ENCODE results near the gene NCOR2. TPM values are rescaled to one million over a fixed set of nuclear protein-coding genes. Genes with fewer than 3 reads are reported as not detected.

The NCOR2 gene
- total and polyA plus RNA-seq, 2 of the 4 experiments (the other 2 are of a cell fraction), result 12.9 to 40.8 TPM

DNA sequence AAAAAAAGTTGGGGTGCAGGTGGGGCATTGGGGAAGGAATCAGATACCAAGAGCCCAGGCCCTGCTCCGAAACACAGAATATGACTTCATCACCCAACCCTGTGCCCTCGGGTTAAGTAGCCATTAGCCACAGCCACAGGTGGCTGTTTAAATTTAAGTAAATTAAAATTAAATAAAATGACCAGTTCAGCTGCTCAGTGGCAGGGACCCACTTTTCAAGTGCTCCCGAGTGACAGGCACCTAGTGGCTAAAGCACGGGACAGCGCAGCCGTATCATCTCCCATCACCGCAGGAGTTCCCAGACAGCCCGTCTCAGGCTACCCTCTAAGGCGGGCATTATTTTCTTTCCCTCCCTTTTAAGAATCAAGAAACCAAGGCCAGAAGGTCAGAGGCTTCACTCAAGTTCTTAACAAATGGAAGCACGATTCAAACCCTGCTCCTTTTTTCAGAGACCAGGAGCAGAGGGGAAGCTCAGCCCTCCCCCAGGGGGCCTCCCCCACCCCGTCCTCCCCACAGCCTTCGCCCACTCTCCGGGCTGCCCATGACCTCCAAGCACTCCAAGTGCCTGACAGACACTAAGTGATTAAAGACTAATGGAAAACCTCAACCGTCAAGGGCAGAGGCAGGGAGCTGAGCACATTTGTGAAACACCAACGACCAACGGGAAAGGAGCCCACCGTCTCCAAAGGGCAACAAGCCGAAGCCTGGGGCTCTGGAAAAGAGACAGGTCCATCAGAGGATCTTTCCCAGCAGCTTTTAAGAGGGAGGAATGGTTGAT is 5.2 kb downstream of the NCOR2 start:
- Histone ChIP-seq H3K9me3 (ENCODE audit: control insufficient read depth, insufficient read depth, low read length) (no peaks in the 10 kb centered on the region), H3K79me1 (ENCODE audit: low read depth in 1 of 2, low read length in 2 of 2) (peaks cover 14 to 80% of the 10 kb centered on the region in 2 experiments), H4K20me1 (ENCODE audit: insufficient read depth, low read length) (peaks cover 95% of the 10 kb centered on the region), H2BK120ac (ENCODE audit: low read depth, low read length) (no peak overlapping the region), H3K36me3 (ENCODE audit: control insufficient read depth, insufficient read depth, low read length) (no peaks in the 10 kb centered on the region), H4K5ac (ENCODE audit: low read depth, low read length) (no peak overlapping the region), H3K18ac (ENCODE audit: low read depth, low read length) (no peak overlapping the region), H3K56ac (ENCODE audit: extremely low read depth, insufficient read depth, low read length) (no peak overlapping the region), H4K91ac (ENCODE audit: insufficient read depth, low read depth, low read length) (no peak overlapping the region), H2BK15ac (ENCODE audit: low read depth, low read length) (no peak overlapping the region), H3K9ac (ENCODE audit: low read depth, low read length) (no peak overlapping the region), H3K27ac (ENCODE audit: insufficient read depth, low read length) (no peak overlapping the region), H2BK5ac (ENCODE audit: low read depth, low read length, poor library complexity, severe bottlenecking) (no peak overlapping the region), H3K14ac (replicated peaks; ENCODE audit: low read depth, low read length) (no peak overlapping the region), H2AK5ac (ENCODE audit: low read depth, low read length) (no peak overlapping the region), H3K4me3 (ENCODE audit: insufficient read depth, low read depth, low read length) (no peak overlapping the region), H3K4ac (ENCODE audit: low read depth, low read length) (no peak overlapping the region), H3K9me1 (ENCODE audit: insufficient read depth, low read length) (peaks cover 12% of the 10 kb centered on the region; the same call in 1 of the 2 replicates), H3K4me2 (ENCODE audit: low read depth, low read length) (no peak overlapping the region), H4K8ac (ENCODE audit: low read depth in 2 of 2, low read length in 2 of 2) (no peak overlapping the region), H3K4me1 (ENCODE audit: control insufficient read depth, insufficient read depth, low read length) (peaks cover 16% of the 10 kb centered on the region; the same call in 1 of the 2 replicates), H3K23ac (ENCODE audit: low read depth, low read length) (no peak overlapping the region), H2BK20ac (ENCODE audit: low read depth, low read length) (no peak overlapping the region), H2AFZ (replicated peaks; ENCODE audit: low read length, poor library complexity) (no peak overlapping the region), H3K27me3 (ENCODE audit: control insufficient read depth, insufficient read depth, low read length) (no peaks in the 10 kb centered on the region), H2AK9ac (replicated peaks; ENCODE audit: low read depth, low read length, poor library complexity) (no peak overlapping the region)
- dilution Hi-C loops (cut with HindIII; ENCODE audit: low sequenced_read_pairs, unreplicated experiment) (no loop called here), in situ Hi-C loops (cut with MboI; ENCODE audit: low sequenced_read_pairs) (loop anchor here (10.0 kb wide), 1 partner anchor 177 kb away; no protein-coding TSS in a partner anchor), intact Hi-C loops (cut with micrococcal nuclease) (no loop called here)
- no peak for ATAC-seq (ENCODE audit: low read depth)
- POLR2A ChIA-PET (ENCODE audit: unreplicated experiment), result no interaction called here
- no peak for DNase-seq
- no peak for TF ChIP-seq CHD1 (IDR thresholded peaks at IDR 0.05; ENCODE audit: low read depth, low read length)
- TF ChIP-seq FOS (IDR thresholded peaks at IDR 0.05; ENCODE audit: low read depth, low read length), result no peak
- WGBS, 2 experiments (ENCODE audit: extremely low coverage in 2 of 2, insufficient read length in 1 of 2), result 79% methylated on average over 10 of the region's 18 CpGs; no CpG with 5 or more reads in 1 of the 2 experiments
- no TSS peak for BruUV-seq (replicated peaks)
- CTCF ChIA-PET, result interaction anchor here (1.5 kb wide), 1 partner anchor 173 kb away, joined by 3 read pairs; no protein-coding TSS in a partner anchor

Data from IMR-90 (cell line).